RPMI7951 (cell line): ENCODE data around the gene DUSP5. TPM values are rescaled to one million over a fixed set of nuclear protein-coding genes. Genes with fewer than 3 reads are reported as not detected.
"Not testable (repeated sequence)": the region's sequence is repeated elsewhere in the genome, so short reads cannot be mapped to it uniquely, and the experiment has no call there.

Source experiments
- DNase-seq: peaks from one replicate; pipeline ENCODE4 v3.0.0-alpha.2; 2012; ENCODE audit warnings: low read depth
- total RNA-seq: library from RNA; depleted of rRNA; stranded (reverse); fragments of >200 nt; shearing (Covaris generic); gene quantifications from 2 replicates; pipeline ENCODE4 v1.2.3, GENCODE V29; 2014; rRNA removed

DUSP5 gene
- 6.4 and 8.9 TPM in 2 replicates for total RNA-seq

GRCh38 chr10:110497438-110498086 is at the start of gene DUSP5:
Gene DUSP5, plus strand, starts transcription at chr10:110497907. Its CDS starts 215 bp downstream, at chr10:110498122.
- peak; percentile 92 for DNase-seq

- DNase-seq = no peak
Measured at GRCh38 chr10:110448682-110449418, 48.9 kb upstream of the DUSP5 start.

GRCh38 chr10:110455446-110455845 is 42.3 kb upstream of the DUSP5 start:
- DNase-seq = no peak

- no peak for DNase-seq
Measured at GRCh38 chr10:110456046-110456445, 41.7 kb upstream of the DUSP5 start.

GRCh38 chr10:110456523-110457091 is 41.1 kb upstream of the DUSP5 start:
- peak; percentile 71 for DNase-seq

- no peak for DNase-seq
Measured at GRCh38 chr10:110457851-110458250, 39.9 kb upstream of the DUSP5 start.

- DNase-seq = no peak
Measured at GRCh38 chr10:110458266-110458920, 39.3 kb upstream of the DUSP5 start.

- no peak for DNase-seq
Measured at GRCh38 chr10:110459600-110459999, 38.1 kb upstream of the DUSP5 start.

- peak; percentile 89 for DNase-seq
Measured at GRCh38 chr10:110460111-110460809, 37.4 kb upstream of the DUSP5 start.

GRCh38 chr10:110461088-110461487 is 36.6 kb upstream of the DUSP5 start:
- DNase-seq = no peak

- DNase-seq = no peak
Measured at GRCh38 chr10:110461530-110461929, 36.2 kb upstream of the DUSP5 start.

- no peak for DNase-seq
Measured at GRCh38 chr10:110462166-110463095, 35.3 kb upstream of the DUSP5 start.

GRCh38 chr10:110468258-110468657 is 29.4 kb upstream of the DUSP5 start:
- DNase-seq = not testable (repeated sequence)

GRCh38 chr10:110470541-110470940 is 27.2 kb upstream of the DUSP5 start:
- DNase-seq = not testable (repeated sequence)

- no peak for DNase-seq
Measured at GRCh38 chr10:110471566-110472139, 26.1 kb upstream of the DUSP5 start.

- DNase-seq = no peak
Measured at GRCh38 chr10:110474017-110474416, 23.7 kb upstream of the DUSP5 start.

GRCh38 chr10:110474826-110475225 is 22.9 kb upstream of the DUSP5 start:
- no peak for DNase-seq

- no peak for DNase-seq
Measured at GRCh38 chr10:110475722-110476515, 21.8 kb upstream of the DUSP5 start.

GRCh38 chr10:110479710-110480109 is 18.0 kb upstream of the DUSP5 start:
- no peak for DNase-seq
